Lung (tissue), 12 donors: ENCODE data around the gene TMEM114. TPM values are rescaled to one million over a fixed set of nuclear protein-coding genes. Genes with fewer than 3 reads are reported as not detected.

Experiments
- ATAC-seq: fragments of 200-7000 bp; cut with Tn5 transposase; one replicate; pipeline ENCODE4 v1.9.1; 2020; ENCODE audit warnings: moderate number of reproducible peaks; ENCODE audit not compliant: insufficient read depth, low FRiP score
- DNase-seq, 3 donors: peaks; one replicate each; pipeline ENCODE4 v3.0.0-alpha.2; 2013 to 2017
- H3K27ac ChIP-seq, 2 donors: one replicate each; pipeline ENCODE4 v1.5.1; 2013; ENCODE audit warnings: mild to moderate bottlenecking in 2 of 2, moderate library complexity in 2 of 2, control low read depth in 1 of 2, inconsistent platforms in 1 of 2, low read depth in 1 of 2, low read length in 1 of 2
- H3K27me3 ChIP-seq, 3 donors: one replicate each; pipeline ENCODE4 v1.5.1; 2013; ENCODE audit warnings: low read length in 2 of 3; ENCODE audit not compliant: control insufficient read depth in 3 of 3, insufficient read depth in 3 of 3
- H3K36me3 ChIP-seq, 4 donors: one replicate each; pipeline ENCODE4 v1.5.1; 2013; ENCODE audit warnings: low read length in 4 of 4, mild to moderate bottlenecking in 1 of 4, moderate library complexity in 1 of 4; ENCODE audit not compliant: control insufficient read depth in 4 of 4, insufficient read depth in 4 of 4
- H3K4me1 ChIP-seq, 5 donors: one replicate each; pipeline ENCODE4 v1.5.1; 2013; ENCODE audit warnings: low read length in 5 of 5, mild to moderate bottlenecking in 2 of 5, moderate library complexity in 1 of 5; ENCODE audit not compliant: control insufficient read depth in 5 of 5, insufficient read depth in 5 of 5
- H3K4me3 ChIP-seq: one replicate; pipeline ENCODE4 v1.5.1; 2013; ENCODE audit warnings: mild to moderate bottlenecking, control low read depth, moderate library complexity
- H3K9ac ChIP-seq, 2 donors: one replicate each; pipeline ENCODE4 v1.5.1; 2013; ENCODE audit warnings: low read length in 2 of 2, control low read depth in 1 of 2; ENCODE audit not compliant: insufficient read depth in 1 of 2
- H3K9me3 ChIP-seq, 4 donors: one replicate each; pipeline ENCODE4 v1.5.1; 2013; ENCODE audit warnings: low read length in 3 of 4, mild to moderate bottlenecking in 1 of 4, moderate library complexity in 1 of 4; ENCODE audit not compliant: control insufficient read depth in 4 of 4, insufficient read depth in 3 of 4
- CTCF ChIP-seq: IDR thresholded peaks from 2 replicates; pipeline ENCODE4 v1.5.1; 2012; ENCODE audit warnings: mild to moderate bottlenecking; ENCODE audit errors: control extremely low read depth, extremely low read depth
- WGBS, 2 donors: extraction: QIAGEN DNeasy Blood & Tissue Kit; methylation state at CpG; one replicate each; pipeline ENCODE4 v1.1.7; 2013; 5-methylcytosine and 5-hydroxymethylcytosine counted together
- polyA plus RNA-seq, 2 donors: library from polyadenylated mRNA; stranded (reverse); fragments of 200-250 nt; gene quantifications; one replicate each; pipeline ENCODE4 v1.2.1, GENCODE V29; 2013
- total RNA-seq, 2 donors: library from RNA; depleted of rRNA in 1 of 2; stranded (reverse); fragments of >200 nt in 1 of 2; gene quantifications; one replicate each; pipeline ENCODE4 v1.2.1, GENCODE V29; 2014 to 2021
- donor health status: control.
- donor health status: control.
- donor health status: Bipolar disorder and iron deficiency.
- donor health status: healthy.
- donor health status: DM: yes; HTN: yes; CAD: no.

TMEM114 gene
- total and polyA plus RNA-seq, 4 donors: not detected

- H3K27me3 ChIP-seq: peaks cover 0 to 17% (median 3%) of the 10 kb centered on the region in 3 donors
- no peak overlapping the region for H3K9ac ChIP-seq
- no peaks in the 10 kb centered on the region for H3K36me3 ChIP-seq
- peaks cover 0 to 2% (median 0%) of the 10 kb centered on the region in 4 donors for H3K9me3 ChIP-seq
- DNase-seq (no peak), ATAC-seq (no peak)
- 86 to 89% methylated on average over 4 of the region's 4 CpGs for WGBS, 2 donors
- H3K4me3 ChIP-seq: no peak overlapping the region
- H3K27ac ChIP-seq: no peak overlapping the region
- H3K4me1 ChIP-seq: no peaks in the 10 kb centered on the region
- no peak for TF ChIP-seq CTCF
Observed at GRCh38 chr16:8576141-8577004, 13.9 kb downstream of the TMEM114 start.

DNA sequence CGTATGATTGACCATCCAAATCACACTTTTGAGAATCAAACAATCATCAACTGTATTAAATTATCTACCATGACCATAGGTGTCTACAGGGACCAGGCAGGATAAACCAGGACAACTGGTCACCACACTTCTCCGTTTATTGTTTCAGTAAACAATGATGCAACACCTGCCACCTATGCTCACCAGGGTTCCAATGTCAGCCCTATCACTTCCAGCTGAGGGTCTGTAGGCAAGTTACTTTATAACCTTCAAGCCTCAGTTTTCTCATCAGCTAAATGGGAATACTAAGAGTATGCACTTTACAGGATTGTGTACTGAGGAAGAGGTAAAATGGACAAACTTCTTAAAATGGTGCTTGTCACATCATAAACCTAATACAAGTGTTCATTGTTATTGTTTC is 14.9 kb downstream of the TMEM114 start:
- DNase-seq (no peak), ATAC-seq (no peak)
- H3K4me3 ChIP-seq: no peak overlapping the region
- no peaks in the 10 kb centered on the region for H3K4me1 ChIP-seq
- no peak for TF ChIP-seq CTCF
- no peak overlapping the region for H3K9ac ChIP-seq
- H3K9me3 ChIP-seq: peaks cover 0 to 2% (median 0%) of the 10 kb centered on the region in 4 donors
- peaks cover 0 to 20% (median 3%) of the 10 kb centered on the region in 3 donors for H3K27me3 ChIP-seq
- 50 to 71% methylated on average over 2 of the region's 2 CpGs for WGBS, 2 donors
- H3K27ac ChIP-seq: no peak overlapping the region
- no peaks in the 10 kb centered on the region for H3K36me3 ChIP-seq

- ATAC-seq: no peak
- TF ChIP-seq CTCF: peak; percentile 1
- DNase-seq: peak in 2 of 3 donors; percentile 22 to 33
- Histone ChIP-seq H3K27me3 (peaks cover 0 to 27% (median 5%) of the 10 kb centered on the region in 3 donors), H3K9ac (no peak overlapping the region), H3K27ac (no peak overlapping the region), H3K4me3 (no peak overlapping the region), H3K36me3 (no peaks in the 10 kb centered on the region), H3K9me3 (peaks cover 0 to 2% (median 0%) of the 10 kb centered on the region in 4 donors), H3K4me1 (no peaks in the 10 kb centered on the region)
- WGBS, 2 donors: 39 to 45% methylated on average over 7 of the region's 7 CpGs
Observed at GRCh38 chr16:8572919-8573724, 17.2 kb downstream of the TMEM114 start.
